NCI-H345 treated with DMSO at 0.1 percent for 48 hours (cell line): ENCODE data around the gene ADORA2B.
"Not testable (repeated sequence)": the region's sequence is repeated elsewhere in the genome, so short reads cannot be mapped to it uniquely, and the experiment has no call there.

Experiments used
- DNase-seq: peaks from one replicate; lab custom pipeline; 2025; ENCODE audit not compliant: unreplicated experiment; lab: John Stamatoyannopoulos, UW

ADORA2B gene

DNA sequence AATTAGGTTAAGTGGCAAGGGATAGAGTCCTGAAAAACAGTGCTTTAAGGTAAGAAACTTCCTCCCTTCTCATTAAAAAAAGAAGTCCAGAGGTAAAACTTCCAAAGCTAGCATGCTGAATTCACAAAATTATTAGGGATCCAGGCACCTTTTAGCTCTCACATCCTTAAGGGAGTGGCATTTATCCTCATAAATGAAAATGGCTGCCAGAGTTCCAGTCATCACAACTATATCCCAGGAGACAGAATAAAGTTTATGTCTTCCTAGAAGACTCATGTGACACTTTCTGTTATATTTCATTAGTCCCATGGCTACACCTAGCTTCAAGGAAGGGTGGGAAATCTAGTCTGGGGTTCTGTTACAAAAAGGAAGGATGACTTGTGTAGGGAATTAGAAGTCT lies 23.3 kb upstream of the ADORA2B start:
- DNase-seq: no peak

DNA sequence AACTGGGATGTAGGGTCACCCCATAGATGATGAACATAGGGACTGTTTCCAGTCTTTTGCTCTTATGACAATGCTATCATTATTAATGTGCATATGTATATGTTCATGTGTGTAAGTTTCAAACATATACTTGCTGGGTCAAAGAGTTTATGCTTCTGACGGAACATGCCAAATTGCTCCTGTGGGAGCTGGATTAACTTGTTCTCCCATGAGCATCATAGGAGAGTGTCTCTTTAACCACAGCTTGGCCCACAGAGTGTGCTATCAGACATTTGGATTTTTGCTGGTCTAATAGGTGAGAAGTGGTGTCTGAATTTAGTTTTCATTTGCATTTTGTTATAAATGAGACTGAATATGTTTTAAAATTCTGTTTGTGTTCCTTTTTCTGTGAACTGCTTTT lies 22.3 kb upstream of the ADORA2B start:
- DNase-seq: no peak

DNA sequence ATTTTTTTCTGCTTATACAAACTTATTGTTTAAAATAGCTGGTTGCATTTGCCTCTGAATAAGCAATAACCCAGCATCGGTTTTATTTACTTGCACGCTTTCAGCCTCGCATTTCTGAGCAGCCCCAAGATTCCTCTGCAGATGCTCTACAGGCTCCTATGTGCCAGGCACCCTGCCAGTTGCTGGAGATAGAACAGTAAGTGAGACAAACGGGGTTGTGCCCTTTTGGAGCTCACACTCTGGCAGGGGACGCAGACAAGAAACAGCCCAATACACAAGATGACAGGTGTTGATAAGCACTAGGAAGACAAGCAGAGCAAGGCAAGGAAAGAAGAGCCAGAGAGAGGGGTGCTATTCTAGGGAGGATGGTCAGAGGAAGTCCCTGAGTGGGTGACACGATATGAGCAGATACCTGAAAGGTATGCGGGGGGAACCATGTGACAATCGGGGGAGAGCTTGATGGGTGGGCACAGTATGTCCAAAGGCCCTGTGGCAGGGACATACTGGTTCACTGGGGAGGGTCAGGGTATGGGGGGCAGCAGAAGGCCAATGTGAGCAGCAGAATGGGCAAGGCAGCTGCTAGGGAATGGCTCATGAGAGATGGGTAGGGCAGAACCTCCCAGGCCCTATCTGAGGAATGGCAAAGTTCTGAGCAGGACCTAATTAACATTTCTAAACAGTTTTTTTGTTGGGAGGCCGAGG lies 18.7 kb upstream of the ADORA2B start:
- no peak for DNase-seq

- DNase-seq: no peak
These were observed 16.6 kb upstream of the ADORA2B start for GRCh38 chr17:15928286-15928785.

DNA sequence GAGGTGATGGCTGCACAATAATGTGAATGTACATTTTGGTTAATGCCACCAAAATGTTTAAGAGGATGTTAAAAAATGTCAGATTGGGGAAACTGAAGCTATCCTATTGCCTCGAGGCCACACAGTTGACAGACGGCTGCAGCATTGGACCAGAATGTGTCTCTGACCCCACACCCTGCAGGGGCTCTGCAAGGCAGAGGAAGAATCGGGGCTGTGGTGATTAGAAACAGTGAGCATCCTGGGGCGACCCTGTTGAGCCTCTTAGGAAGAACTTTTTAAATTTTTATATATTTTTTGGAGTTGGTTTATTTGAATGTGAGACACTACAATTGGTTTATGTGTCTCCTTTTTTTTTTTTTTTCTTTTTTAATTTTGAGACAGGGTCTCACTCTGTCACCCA lies 15.0 kb upstream of the ADORA2B start:
- no peak for DNase-seq

DNA sequence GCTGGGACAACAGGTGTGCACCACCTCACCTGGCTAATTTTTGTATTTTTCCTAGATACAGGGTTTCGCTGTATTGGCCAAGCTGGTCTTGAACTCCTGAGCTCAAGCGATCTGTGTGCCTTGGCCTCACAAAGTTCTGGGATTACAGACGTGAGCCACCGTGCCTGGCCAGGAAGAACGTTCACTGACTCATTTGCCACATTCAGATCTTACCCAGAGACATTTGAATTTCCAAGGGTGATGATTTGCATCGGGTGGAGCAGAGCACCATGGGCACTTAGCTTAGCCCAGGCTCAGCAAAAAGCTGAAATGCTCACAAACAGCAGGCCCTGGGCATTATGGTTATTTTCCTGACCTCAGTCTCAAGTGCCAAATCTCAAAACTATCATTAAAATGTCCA lies 14.5 kb upstream of the ADORA2B start:
- DNase-seq: no peak

DNA sequence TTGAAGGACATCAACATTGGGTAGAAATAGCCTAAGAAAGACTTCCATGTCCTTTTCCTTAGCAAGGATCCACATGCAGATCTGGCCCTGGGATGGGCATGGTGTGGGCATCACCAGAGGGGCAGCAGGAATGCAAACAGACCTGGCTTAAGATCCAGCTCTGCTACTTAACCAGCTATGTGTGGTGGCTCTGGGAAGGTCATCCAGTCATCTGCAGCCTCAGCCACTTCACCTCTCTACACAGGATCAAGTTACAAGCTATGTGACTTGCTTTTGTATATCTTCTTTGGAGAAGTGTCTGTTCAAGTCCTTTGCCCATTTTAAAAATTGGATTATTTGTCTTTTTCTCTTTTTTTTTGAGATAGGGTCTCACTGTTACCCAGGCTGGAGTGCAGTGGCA lies 13.5 kb upstream of the ADORA2B start:
- no peak for DNase-seq

DNA sequence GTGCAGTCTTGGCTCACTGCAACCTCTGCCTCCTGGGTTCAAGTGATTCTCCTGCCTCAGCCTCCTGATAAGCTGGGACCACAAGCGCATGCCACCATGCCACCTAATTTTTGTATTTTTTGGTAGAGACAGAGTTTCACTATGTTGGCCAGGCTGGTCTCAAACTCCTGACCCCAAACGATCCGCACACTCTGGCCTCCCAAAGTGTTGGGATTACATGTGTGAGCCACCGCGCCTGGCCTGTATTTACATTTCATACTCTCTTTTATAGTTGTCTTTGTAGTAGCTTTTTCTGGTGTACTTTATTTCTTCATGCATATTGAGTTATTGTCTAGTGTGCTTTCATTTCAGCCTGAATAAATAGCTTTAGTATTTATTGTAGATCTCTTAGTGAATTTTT lies 10.1 kb upstream of the ADORA2B start:
- no peak for DNase-seq

DNA sequence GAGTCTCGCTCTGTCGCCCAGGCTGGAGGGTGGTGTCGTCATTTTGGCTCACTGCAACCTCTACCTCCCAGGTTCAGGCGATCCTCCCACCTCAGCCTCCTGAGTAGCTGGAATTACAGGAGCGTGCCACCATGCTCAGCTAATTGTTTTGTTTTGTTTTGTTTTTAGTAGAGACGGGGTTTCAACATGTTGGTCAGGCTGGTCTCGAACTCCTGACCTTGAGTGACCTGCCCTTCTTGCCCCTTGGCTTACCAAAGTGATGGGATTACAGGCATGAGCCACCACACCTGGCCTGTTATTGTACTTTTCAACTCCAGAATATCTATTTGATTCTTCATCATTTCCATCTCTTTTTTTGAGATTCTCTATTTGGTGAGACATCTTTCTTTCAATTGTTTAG lies 9.0 kb upstream of the ADORA2B start:
- no peak for DNase-seq

DNA sequence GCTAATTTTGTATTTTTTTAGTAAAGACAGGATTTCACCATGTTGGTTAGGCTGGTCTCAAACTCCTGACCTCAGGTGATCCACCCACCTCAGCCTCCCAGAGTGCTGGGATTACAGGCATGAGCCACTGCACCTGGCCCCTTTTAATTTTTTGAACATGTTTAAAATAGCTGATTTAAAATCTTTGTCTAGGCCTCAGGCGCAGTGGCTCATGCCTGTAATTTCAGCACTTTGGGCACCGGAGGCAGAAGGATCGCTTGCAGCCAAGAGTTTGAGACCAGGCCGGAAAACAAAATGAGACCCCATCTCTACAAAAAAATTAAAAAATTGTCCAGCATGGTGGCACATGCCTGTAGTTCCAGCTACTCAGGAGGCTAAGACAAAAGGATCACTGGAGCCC lies 8.4 kb upstream of the ADORA2B start:
- DNase-seq: not testable (repeated sequence)

- DNase-seq: no peak
These were observed 3.1 kb upstream of the ADORA2B start for GRCh38 chr17:15941781-15942180.

DNA sequence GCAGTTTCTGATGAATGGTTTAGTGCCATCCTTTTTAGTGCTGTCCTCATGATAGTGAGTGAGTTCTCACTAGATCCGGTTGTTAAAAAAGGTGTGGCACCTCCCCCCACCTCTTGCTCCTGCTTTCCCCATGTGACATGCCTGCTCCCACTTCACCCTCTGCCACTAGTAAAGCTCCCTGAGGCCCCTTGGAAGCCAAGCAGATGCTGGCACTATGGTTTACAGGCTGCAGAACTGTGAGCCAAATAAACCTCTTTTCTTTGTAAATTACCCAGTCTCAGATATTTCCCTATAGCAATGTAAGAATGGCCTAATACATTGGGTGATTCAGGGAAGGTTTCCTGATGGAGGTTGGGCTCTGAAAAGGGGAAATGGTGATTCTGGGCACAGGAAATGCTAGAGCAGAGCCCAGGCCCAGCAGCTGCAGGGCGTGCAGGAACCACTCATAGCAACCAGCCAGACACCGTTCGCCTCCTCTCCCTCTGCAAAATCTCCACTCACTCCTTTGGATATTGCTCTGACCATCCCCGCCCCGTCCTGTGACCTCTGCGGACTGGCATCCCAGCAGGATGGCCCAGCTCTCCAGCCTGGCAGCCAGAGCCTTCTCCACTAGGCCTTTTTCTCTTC lies 2.6 kb upstream of the ADORA2B start:
- DNase-seq: no peak

DNA sequence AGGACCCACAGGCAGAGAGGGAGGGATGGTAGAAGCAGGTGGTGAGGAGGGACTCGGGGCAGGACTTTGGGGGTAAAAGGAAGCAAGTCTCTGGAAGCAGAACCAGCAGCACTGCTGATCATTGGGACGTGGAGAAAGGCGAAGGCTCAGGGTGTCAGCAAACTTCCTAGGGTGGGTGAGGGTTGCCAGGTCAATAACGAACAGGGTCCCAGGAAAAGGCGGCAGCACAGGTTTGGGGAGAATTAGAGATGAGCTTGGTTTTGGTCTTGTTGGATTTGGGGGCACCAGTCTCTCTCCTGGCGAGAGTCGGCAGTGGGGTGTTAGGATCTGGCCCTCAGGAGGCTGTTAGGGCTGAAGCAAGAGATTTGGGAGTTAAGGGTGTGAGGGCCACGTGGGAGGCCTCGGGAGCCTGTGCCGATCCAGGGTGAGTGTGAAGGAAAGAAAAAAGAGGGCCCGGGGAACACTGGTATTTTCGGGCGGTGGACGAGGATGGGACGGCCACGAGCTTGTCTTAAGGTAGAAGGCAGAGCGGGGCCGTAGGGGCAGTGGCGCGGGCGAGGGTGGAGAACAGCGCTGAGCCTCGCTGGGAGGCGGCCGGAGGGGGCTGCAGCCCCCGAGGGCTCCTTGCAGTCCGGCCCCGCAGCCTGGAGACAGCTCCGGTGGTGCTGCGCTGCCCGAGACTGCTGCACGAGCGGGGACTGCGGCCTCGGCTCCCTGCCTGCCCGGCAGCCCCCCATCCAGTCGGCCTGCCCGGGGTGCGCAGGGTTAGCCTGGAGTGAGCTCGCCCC lies 765 bp upstream of the ADORA2B start:
- DNase-seq: no peak

DNA sequence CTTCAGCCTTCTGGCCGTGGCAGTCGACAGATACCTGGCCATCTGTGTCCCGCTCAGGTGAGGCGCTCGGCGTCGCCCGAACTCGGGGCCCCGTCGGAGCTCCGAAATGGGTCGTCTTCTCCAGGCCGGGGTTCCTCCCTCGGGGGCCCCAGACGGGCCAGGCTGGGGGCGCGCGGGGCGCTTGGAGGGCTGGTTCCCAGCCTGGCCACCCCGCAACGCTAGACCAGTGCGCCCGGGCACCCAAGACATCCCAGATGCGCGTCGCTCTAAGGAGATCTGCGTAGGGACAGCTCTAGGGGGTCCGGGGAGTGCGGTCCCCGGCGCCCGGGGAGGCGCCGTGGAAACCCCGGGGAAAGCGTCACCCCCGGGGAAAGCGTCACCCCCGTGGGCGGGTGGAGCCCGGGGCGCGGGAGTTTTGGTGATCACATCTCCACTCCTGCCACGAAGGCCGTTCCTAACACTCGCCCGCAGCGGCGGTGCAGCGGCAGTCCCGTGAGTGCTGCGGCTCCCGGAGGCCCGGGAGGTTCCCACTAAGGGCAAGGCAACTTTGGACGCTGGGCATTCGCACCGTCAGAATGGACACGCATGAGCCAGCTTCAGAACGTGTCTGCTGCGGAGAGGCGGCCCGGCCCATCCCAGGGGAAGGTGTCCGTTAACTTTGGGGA lies 729 bp downstream of the ADORA2B start:
- DNase-seq: no peak

DNA sequence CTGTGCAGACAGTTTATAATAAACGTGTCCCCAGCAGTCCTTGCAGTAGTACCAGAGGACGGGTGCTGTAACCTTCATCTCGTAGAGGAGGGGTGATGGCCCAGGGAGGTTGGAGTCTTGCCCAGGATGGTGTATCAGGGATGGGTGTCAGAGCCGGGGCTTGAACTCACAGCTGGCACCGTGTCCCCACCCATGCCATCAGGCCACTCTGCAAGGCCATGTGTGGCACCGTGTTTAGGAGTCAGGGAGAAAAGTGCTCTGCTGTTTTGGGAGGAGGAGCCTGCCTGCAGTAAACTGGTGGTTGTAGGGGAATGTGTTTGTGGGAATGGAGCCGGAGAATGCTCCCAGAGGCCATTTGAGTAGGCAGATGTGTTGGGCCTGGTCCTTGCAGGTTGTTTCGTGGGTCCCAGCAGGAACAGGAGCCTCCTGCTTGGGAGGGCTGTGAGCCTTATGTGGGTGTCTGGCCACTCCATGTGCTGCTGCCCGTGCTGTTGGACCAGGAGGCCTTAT lies 1.7 kb downstream of the ADORA2B start:
- no peak for DNase-seq

GRCh38 chr17:15947271-15947670 lies 2.3 kb downstream of the ADORA2B start:
- DNase-seq: no peak

GRCh38 chr17:15947976-15948752 lies 3.2 kb downstream of the ADORA2B start:
- no peak for DNase-seq

- DNase-seq: no peak
These were observed 6.6 kb downstream of the ADORA2B start for GRCh38 chr17:15951368-15952047.

DNA sequence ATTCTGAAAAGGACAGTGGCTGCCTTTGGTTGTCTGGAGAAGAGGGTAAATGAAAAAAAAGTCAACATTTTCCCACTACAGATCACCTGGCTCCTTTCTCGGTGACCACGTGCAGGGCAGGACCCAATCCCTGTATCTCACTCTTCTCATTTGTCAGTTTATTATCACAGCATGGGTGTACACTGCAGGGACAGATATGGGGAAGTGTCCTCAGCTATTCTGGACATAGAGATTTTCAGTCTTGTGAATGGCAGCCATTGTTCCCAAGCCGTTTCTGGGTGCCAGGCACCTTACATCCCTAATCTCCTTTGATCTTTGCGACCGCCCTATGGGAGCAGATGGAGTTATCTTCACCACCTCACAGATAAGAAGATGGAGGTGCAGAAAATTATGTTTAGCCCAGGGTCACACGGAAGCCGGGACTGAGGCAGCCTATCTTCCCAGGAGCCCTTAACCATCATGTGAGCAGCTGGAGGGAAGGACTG lies 7.2 kb downstream of the ADORA2B start:
- no peak for DNase-seq
